CD4-positive, CD25-positive, alpha-beta regulatory T cell (primary cell): ENCODE data around the gene SLC15A1. TPM values are rescaled to one million over a fixed set of nuclear protein-coding genes. Genes with fewer than 3 reads are reported as not detected.

Source experiments
- ATAC-seq, 2 donors: fragments of 150-1000 bp; cut with Tn5 transposase; one replicate each; pipeline ENCODE4 v1.10.0; 2021; ENCODE audit warnings: low read depth in 2 of 2, moderate number of reproducible peaks in 2 of 2, moderate library complexity in 1 of 2
- DNase-seq, 3 donors: peaks; one replicate each; pipeline versions ENCODE4 v3.0.0 to v3.0.0-alpha.2; 2012 to 2022; ENCODE audit warnings: mixed read lengths in 1 of 3
- H3K27ac ChIP-seq: one replicate; pipeline ENCODE4 v1.7.0; 2013; ENCODE audit warnings: mild to moderate bottlenecking, low read length; ENCODE audit not compliant: insufficient read depth, poor library complexity, severe bottlenecking
- H3K27me3 ChIP-seq: one replicate; pipeline ENCODE4 v1.7.0; 2013; ENCODE audit warnings: low read length; ENCODE audit not compliant: control insufficient read depth, insufficient read depth
- H3K36me3 ChIP-seq: one replicate; pipeline ENCODE4 v1.7.0; 2013; ENCODE audit warnings: mild to moderate bottlenecking, low read length, moderate library complexity; ENCODE audit not compliant: control insufficient read depth, insufficient read depth
- H3K4me1 ChIP-seq: 2 replicates; pipeline ENCODE4 v1.7.0; 2013; ENCODE audit warnings: mild to moderate bottlenecking, low read length; ENCODE audit not compliant: insufficient read depth, control insufficient read depth, poor library complexity, severe bottlenecking
- H3K4me3 ChIP-seq: one replicate; pipeline ENCODE4 v1.7.0; 2013; ENCODE audit warnings: low read depth, mild to moderate bottlenecking, low read length, moderate library complexity
- H3K9me3 ChIP-seq, 2 experiments: 1 replicate in 1 of 2; 2 replicates in 1 of 2; pipeline ENCODE4 v1.7.0; 2013; ENCODE audit warnings: low read length in 2 of 2, mild to moderate bottlenecking in 1 of 2, moderate library complexity in 1 of 2; ENCODE audit not compliant: control insufficient read depth in 2 of 2
- H3K27ac Mint-ChIP-seq, 3 donors: one replicate each; pipeline ENCODE4 v1.8.0; 2020 to 2022; ENCODE audit warnings: mild to moderate bottlenecking in 3 of 3, mixed read lengths in 3 of 3, moderate library complexity in 2 of 3
- H3K27me3 Mint-ChIP-seq: one replicate; pipeline ENCODE4 v1.8.0; 2022; ENCODE audit warnings: mild to moderate bottlenecking, mixed read lengths
- H3K36me3 Mint-ChIP-seq: one replicate; pipeline ENCODE4 v1.8.0; 2020; ENCODE audit warnings: mixed read lengths
- H3K4me1 Mint-ChIP-seq, 4 donors: one replicate each; pipeline ENCODE4 v1.8.0; 2020 to 2022; ENCODE audit warnings: mixed read lengths in 4 of 4, mild to moderate bottlenecking in 1 of 4
- H3K4me3 Mint-ChIP-seq, 4 donors: one replicate each; pipeline ENCODE4 v1.8.0; 2020 to 2022; ENCODE audit warnings: mild to moderate bottlenecking in 4 of 4, mixed read lengths in 4 of 4, moderate library complexity in 3 of 4
- H3K9me3 Mint-ChIP-seq, 7 donors: one replicate each; pipeline ENCODE4 v1.8.0; 2020 to 2022; ENCODE audit warnings: mixed read lengths in 7 of 7, mild to moderate bottlenecking in 3 of 7, moderate library complexity in 2 of 7
- polyA plus RNA-seq, 4 donors: library from polyadenylated mRNA; unstranded; fragments of 300-500 nt; fragmentation: Illumina TruSeq; gene quantifications; one replicate each; pipeline ENCODE4 v1.2.3, GENCODE V29; 2021
- total RNA-seq: library from RNA; stranded (reverse); gene quantifications from one replicate; pipeline ENCODE4 v1.2.3, GENCODE V29; 2022

The SLC15A1 gene
- total and polyA plus RNA-seq, 5 donors from 2014 or later = not detected

DNA sequence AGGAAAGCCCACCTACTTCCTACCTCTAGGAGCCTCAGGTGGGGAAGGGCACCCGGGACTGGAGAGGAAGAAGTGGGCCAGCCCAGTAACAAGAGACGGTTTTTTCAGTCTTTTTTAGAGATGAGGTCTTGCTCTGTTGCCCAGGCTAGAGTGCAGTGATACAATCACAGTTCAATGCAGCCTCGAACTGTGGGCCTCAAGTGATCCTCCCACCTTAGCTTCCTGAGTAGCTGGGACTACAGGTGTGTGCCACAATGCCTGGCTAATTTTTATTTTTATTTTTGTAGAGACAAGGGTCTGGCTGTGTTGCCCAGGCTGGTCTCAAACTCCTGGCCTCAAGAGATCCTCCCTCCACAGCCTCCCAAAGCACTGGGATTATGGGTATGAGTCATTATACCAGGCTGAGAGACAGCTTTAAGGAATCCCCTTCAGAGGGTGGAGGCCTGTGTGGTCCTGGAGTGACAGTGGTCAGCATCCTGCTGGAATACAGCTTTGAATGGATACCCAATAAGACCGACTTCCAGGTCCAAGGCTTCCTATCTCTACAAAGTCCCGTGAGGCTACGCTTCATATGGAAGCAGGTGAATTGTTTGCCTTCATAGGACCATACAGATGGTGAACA is 63.0 kb downstream of the SLC15A1 start:
- DNase-seq = no peak
- Mint-ChIP-seq H3K27me3 (peaks cover 9% of the 10 kb centered on the region), H3K9me3 (no peaks in the 10 kb centered on the region), H3K4me1 (no peaks in the 10 kb centered on the region), H3K27ac (no peak overlapping the region), H3K4me3 (no peak overlapping the region), H3K36me3 (no peaks in the 10 kb centered on the region)
- Histone ChIP-seq H3K4me3 (no peak overlapping the region), H3K27me3 (no peaks in the 10 kb centered on the region), H3K27ac (no peak overlapping the region), H3K36me3 (no peaks in the 10 kb centered on the region), H3K9me3 (no peaks in the 10 kb centered on the region), H3K4me1 (no peaks in the 10 kb centered on the region)
- ATAC-seq = no peak

- Mint-ChIP-seq H3K4me1 (no peaks in the 10 kb centered on the region), H3K36me3 (no peaks in the 10 kb centered on the region), H3K4me3 (no peak overlapping the region), H3K9me3 (no peaks in the 10 kb centered on the region), H3K27me3 (peaks cover 7% of the 10 kb centered on the region), H3K27ac (no peak overlapping the region)
- DNase-seq (no peak), ATAC-seq (no peak)
- Histone ChIP-seq H3K27me3 (no peaks in the 10 kb centered on the region), H3K4me3 (no peak overlapping the region), H3K9me3 (no peaks in the 10 kb centered on the region), H3K27ac (no peak overlapping the region), H3K4me1 (no peaks in the 10 kb centered on the region), H3K36me3 (no peaks in the 10 kb centered on the region)
Observed at GRCh38 chr13:98688373-98688772, 64.1 kb downstream of the SLC15A1 start.

DNA sequence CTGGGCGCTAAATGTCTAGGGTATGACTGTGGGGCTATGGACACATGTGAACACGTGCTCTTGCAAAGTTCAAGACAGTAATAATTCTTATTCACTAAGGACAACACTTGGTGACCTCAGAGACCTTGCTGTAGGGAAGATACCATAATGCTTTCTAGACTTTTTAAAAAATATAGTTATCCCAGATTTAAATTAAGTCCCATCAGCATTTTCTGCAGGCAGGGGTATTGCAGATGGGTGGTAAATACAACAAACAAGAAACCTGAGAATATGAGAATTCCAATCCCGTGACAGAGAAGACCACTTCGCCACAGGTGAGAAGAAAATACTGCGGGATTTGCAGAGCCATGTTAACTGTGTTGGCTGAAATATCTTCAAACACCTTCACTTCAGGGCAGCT is 65.2 kb downstream of the SLC15A1 start:
- Mint-ChIP-seq H3K27ac (no peak overlapping the region), H3K4me1 (no peaks in the 10 kb centered on the region), H3K36me3 (no peaks in the 10 kb centered on the region), H3K4me3 (no peak overlapping the region), H3K9me3 (no peaks in the 10 kb centered on the region), H3K27me3 (peaks cover 8% of the 10 kb centered on the region)
- Histone ChIP-seq H3K27me3 (no peaks in the 10 kb centered on the region), H3K4me3 (no peak overlapping the region), H3K36me3 (no peaks in the 10 kb centered on the region), H3K27ac (no peak overlapping the region), H3K4me1 (no peaks in the 10 kb centered on the region), H3K9me3 (no peaks in the 10 kb centered on the region)
- DNase-seq (no peak), ATAC-seq (no peak)

DNA sequence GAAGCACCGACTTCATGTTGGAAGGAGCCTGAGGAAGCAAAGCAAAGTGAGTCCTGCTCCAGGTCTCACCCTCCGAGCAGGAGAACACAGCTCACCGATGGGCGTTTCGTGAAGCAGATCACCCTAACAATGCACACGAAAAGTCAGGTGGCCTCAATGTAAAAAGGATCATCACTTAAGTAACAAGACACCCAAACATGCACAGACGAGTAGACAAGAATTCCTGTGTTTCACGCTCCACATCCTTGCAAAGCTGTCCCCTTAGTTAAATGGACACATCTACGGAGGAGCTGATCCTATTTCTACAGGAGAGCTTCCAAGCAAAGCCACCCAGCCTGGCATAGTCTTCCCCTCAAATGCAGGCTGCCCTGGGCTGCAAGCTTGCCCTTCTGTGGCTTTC is 66.2 kb downstream of the SLC15A1 start:
- Mint-ChIP-seq H3K4me1 (no peaks in the 10 kb centered on the region), H3K9me3 (no peaks in the 10 kb centered on the region), H3K36me3 (no peaks in the 10 kb centered on the region), H3K4me3 (no peak overlapping the region), H3K27me3 (peaks cover 12% of the 10 kb centered on the region), H3K27ac (no peak overlapping the region)
- Histone ChIP-seq H3K9me3 (no peaks in the 10 kb centered on the region), H3K27me3 (no peaks in the 10 kb centered on the region), H3K4me3 (no peak overlapping the region), H3K36me3 (no peaks in the 10 kb centered on the region), H3K4me1 (no peaks in the 10 kb centered on the region), H3K27ac (no peak overlapping the region)
- DNase-seq = no peak
- ATAC-seq = no peak

DNA sequence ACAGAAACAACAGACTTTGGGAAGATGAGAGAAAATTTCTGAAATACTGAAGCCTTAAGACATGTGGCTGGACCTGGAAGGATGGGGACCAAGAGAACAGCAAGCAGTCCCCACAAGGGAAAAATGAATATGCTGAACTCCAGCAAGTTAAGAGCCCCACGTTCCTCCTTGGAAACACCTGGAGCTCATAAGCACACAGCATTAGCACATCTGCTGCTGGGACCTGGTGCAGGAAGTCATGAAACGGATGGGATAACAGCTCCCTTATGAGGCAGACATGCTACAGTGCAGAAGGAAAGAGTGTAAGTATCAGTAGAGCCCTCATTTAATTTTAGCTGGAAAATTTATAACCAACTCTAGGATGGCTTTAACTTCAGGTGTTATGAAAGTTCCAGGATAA is 67.3 kb downstream of the SLC15A1 start:
- Mint-ChIP-seq H3K9me3 (no peaks in the 10 kb centered on the region), H3K4me3 (no peak overlapping the region)

DNA sequence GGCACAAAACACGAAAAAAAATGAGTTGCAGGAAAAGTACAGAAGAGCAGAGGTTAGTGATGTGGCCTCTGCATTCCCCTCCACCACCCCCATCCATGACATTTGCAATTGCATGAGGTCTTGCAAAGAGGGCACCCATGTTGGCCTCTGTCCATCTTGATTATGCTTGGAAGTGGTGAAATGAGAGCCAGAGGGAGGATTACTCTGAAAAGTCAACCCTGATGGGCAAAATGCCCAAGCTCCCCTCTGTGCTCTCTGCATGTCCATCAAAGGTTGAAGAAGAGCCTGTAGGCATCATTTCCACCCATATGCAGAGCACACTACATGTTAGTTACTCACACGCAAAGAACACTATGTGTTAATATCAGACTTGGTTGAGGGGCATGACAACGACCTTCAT is 71.4 kb downstream of the SLC15A1 start:
- no peak for DNase-seq
- no peak for ATAC-seq
- Histone ChIP-seq H3K27me3 (no peaks in the 10 kb centered on the region), H3K9me3 (no peaks in the 10 kb centered on the region), H3K36me3 (no peaks in the 10 kb centered on the region), H3K4me1 (no peaks in the 10 kb centered on the region), H3K4me3 (no peak overlapping the region), H3K27ac (no peak overlapping the region)
- Mint-ChIP-seq H3K27ac (no peak overlapping the region), H3K27me3 (peaks cover 17% of the 10 kb centered on the region), H3K4me3 (no peak overlapping the region), H3K9me3 (no peaks in the 10 kb centered on the region), H3K36me3 (no peaks in the 10 kb centered on the region), H3K4me1 (no peaks in the 10 kb centered on the region)

More for the DNA sequence above, 67.3 kb downstream of the SLC15A1 start:
- Histone ChIP-seq H3K36me3 (no peaks in the 10 kb centered on the region), H3K4me1 (no peaks in the 10 kb centered on the region), H3K9me3 (no peaks in the 10 kb centered on the region), H3K27ac (no peak overlapping the region), H3K4me3 (no peak overlapping the region), H3K27me3 (no peaks in the 10 kb centered on the region)
- no peak overlapping the region for H3K27ac Mint-ChIP-seq
- ATAC-seq = no peak
- H3K4me1 Mint-ChIP-seq = no peaks in the 10 kb centered on the region
- peaks cover 20% of the 10 kb centered on the region for H3K27me3 Mint-ChIP-seq
- no peak for DNase-seq
- H3K36me3 Mint-ChIP-seq = no peaks in the 10 kb centered on the region

DNA sequence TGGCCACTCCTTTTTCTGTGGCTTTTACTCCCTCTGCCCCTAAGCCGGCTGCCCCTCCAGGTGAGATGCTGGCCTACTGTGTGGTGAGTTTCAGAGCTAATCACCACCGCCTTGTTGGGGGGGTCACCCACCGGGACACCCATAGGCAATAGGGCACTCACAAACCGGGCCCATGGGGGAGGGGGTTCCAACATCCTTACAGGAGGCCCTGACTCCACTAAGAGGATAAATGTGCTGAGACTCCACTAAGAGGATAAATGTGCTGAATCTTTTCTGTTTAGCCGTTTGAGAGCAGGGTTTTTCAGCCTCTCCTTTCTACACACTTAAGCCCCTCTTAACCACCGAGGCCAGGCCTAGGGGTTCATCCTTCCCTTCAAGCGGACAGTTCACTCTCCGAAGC is 73.7 kb downstream of the SLC15A1 start:
- Histone ChIP-seq H3K4me3 (no peak overlapping the region), H3K4me1 (no peaks in the 10 kb centered on the region), H3K36me3 (no peaks in the 10 kb centered on the region), H3K27ac (no peak overlapping the region), H3K27me3 (no peaks in the 10 kb centered on the region), H3K9me3 (no peaks in the 10 kb centered on the region)
- Mint-ChIP-seq H3K4me1 (no peaks in the 10 kb centered on the region), H3K9me3 (no peaks in the 10 kb centered on the region), H3K4me3 (no peak overlapping the region), H3K36me3 (no peaks in the 10 kb centered on the region), H3K27me3 (peaks cover 17% of the 10 kb centered on the region), H3K27ac (no peak overlapping the region)
- ATAC-seq = no peak
- DNase-seq = no peak

DNA sequence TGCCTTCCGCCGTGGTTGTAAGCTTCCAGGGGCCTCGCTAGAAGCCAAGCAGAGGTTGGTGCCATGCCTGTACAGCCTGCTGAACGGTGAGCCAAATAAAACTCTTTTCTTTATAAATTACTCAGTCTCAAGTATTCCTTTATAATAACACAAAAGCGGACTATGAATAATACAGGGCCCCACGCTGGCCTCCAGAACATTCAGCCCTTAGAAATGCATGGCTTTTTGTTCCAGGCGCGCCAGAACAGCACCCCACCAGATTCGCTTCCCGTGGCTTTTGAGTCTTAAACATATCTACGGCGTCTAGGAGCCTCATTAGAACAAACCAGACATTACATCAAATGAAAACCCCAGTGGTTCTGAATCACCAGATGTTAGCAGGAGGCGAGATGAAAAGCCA is 75.1 kb downstream of the SLC15A1 start:
- Histone ChIP-seq H3K36me3 (no peaks in the 10 kb centered on the region), H3K4me1 (peaks cover 4% of the 10 kb centered on the region), H3K4me3 (no peak overlapping the region), H3K27ac (no peak overlapping the region), H3K9me3 (no peaks in the 10 kb centered on the region), H3K27me3 (no peaks in the 10 kb centered on the region)
- no peaks in the 10 kb centered on the region for H3K36me3 Mint-ChIP-seq
- DNase-seq = no peak
- H3K4me1 Mint-ChIP-seq = peaks cover 0 to 5% (median 0%) of the 10 kb centered on the region in 4 donors
- no peak for ATAC-seq
- H3K9me3 Mint-ChIP-seq = no peaks in the 10 kb centered on the region
- H3K4me3 Mint-ChIP-seq = no peak overlapping the region
- H3K27me3 Mint-ChIP-seq = peaks cover 15% of the 10 kb centered on the region
- no peak overlapping the region for H3K27ac Mint-ChIP-seq
